WTC11 (cell line): ENCODE data around the gene MBD3. TPM values are rescaled to one million over a fixed set of nuclear protein-coding genes. Genes with fewer than 3 reads are reported as not detected.
A peak's percentile ranks its signal among the peaks of the same experiment; 100 is the strongest.
"Not testable (repeated sequence)": the region's sequence is repeated elsewhere in the genome, so short reads cannot be mapped to it uniquely, and the experiment has no call there.

Experiments
- ATAC-seq: fragments of 200-7000 bp; cut with Tn5 transposase; 2 replicates; pipeline ENCODE4 v1.10.0; 2021; ENCODE audit warnings: mild to moderate bottlenecking, moderate library complexity
- Bru-seq: library from RNA; stranded (reverse); fragments of 400-500 nt; gene quantifications from one replicate; lab custom pipeline; 2021; lab: Mats Ljungman, UMichigan
- CTCF ChIA-PET: fragments of 300-600 bp; sonication (Branson Sonifier 250); formaldehyde crosslinking; loops from one replicate; lab custom pipeline; 2021; ENCODE audit warnings: antibody characterized with exemption; lab: Charles Lee
- POLR2A ChIA-PET: fragments of 350-600 bp; sonication (Branson Sonifier 250); formaldehyde crosslinking; loops from one replicate; lab custom pipeline; 2021; ENCODE audit warnings: antibody characterized with exemption; lab: Charles Lee
- DNase-seq: peaks from one replicate; pipeline ENCODE4 v3.0.0; 2021; ENCODE audit warnings: low spot score
- H3K27ac Mint-ChIP-seq: 2 replicates; pipeline ENCODE4 v1.8.0; 2021; ENCODE audit warnings: mixed read lengths
- H3K27me3 Mint-ChIP-seq: 2 replicates; pipeline ENCODE4 v1.8.0; 2021; ENCODE audit warnings: low read depth, mild to moderate bottlenecking, moderate library complexity, mixed read lengths
- H3K36me3 Mint-ChIP-seq: 2 replicates; pipeline ENCODE4 v1.8.0; 2021; ENCODE audit warnings: mixed read lengths
- H3K4me1 Mint-ChIP-seq: 2 replicates; pipeline ENCODE4 v1.8.0; 2022; ENCODE audit warnings: mixed read lengths
- H3K4me3 Mint-ChIP-seq: 2 replicates; pipeline ENCODE4 v1.8.0; 2021; ENCODE audit warnings: mild to moderate bottlenecking, moderate library complexity, mixed read lengths
- H3K9me3 Mint-ChIP-seq: 2 replicates; pipeline ENCODE4 v1.8.0; 2021; ENCODE audit warnings: mixed read lengths
- ELF4 ChIP-seq: sonication (generic); formaldehyde crosslinking; IDR thresholded peaks from 2 replicates; pipeline ENCODE4 v1.8.1; 2022; ENCODE audit warnings: low read depth, mild to moderate bottlenecking, moderate library complexity, missing genetic modification reagents
- ERG ChIP-seq: fragments of 250-450 bp; sonication (Bioruptor Pico); IDR thresholded peaks from 2 replicates; pipeline ENCODE4 v1.8.0; 2021; ENCODE audit warnings: mild to moderate bottlenecking
- GABPB1 ChIP-seq: sonication (generic); formaldehyde crosslinking; IDR thresholded peaks from 2 replicates; pipeline ENCODE4 v1.8.1; 2023; ENCODE audit warnings: mild to moderate bottlenecking, missing genetic modification reagents
- HMGA2 ChIP-seq: fragments of 250-450 bp; sonication (Bioruptor Pico); IDR thresholded peaks from 2 replicates; pipeline ENCODE4 v1.4.0; 2021; ENCODE audit warnings: mild to moderate bottlenecking, moderate library complexity
- NFATC4 ChIP-seq: fragments of 250-450 bp; sonication (Bioruptor Pico); IDR thresholded peaks from 2 replicates; pipeline ENCODE4 v1.9.0; 2021; ENCODE audit warnings: mild to moderate bottlenecking
- NFYB ChIP-seq: sonication (generic); formaldehyde crosslinking; conservative IDR thresholded peaks from 2 replicates; pipeline ENCODE4 v1.8.0; 2022; ENCODE audit warnings: low read depth, missing genetic modification reagents
- PRDM15 ChIP-seq: sonication (generic); formaldehyde crosslinking; IDR thresholded peaks from 2 replicates; pipeline ENCODE4 v1.8.0; 2022; ENCODE audit warnings: missing genetic modification reagents
- RORB ChIP-seq: fragments of 250-450 bp; sonication (Bioruptor Pico); IDR thresholded peaks from 2 replicates; pipeline ENCODE4 v1.9.0; 2021; ENCODE audit warnings: mild to moderate bottlenecking
- SP1 ChIP-seq: sonication (generic); formaldehyde crosslinking; conservative IDR thresholded peaks from 2 replicates; pipeline ENCODE4 v1.8.1; 2022; ENCODE audit warnings: missing genetic modification reagents
- TCF7 ChIP-seq: sonication (generic); formaldehyde crosslinking; IDR thresholded peaks from 2 replicates; pipeline ENCODE4 v1.8.0; 2022; ENCODE audit warnings: mild to moderate bottlenecking, low read depth, missing genetic modification reagents, moderate library complexity
- ZNF317 ChIP-seq: sonication (generic); formaldehyde crosslinking; IDR thresholded peaks from 2 replicates; pipeline ENCODE4 v1.8.1; 2023; ENCODE audit warnings: low read depth, mild to moderate bottlenecking, moderate library complexity, missing genetic modification reagents, borderline replicate concordance
- ZNF671 ChIP-seq: fragments of 250-450 bp; sonication (Bioruptor Pico); IDR thresholded peaks from 2 replicates; pipeline ENCODE4 v1.8.0; 2021; ENCODE audit warnings: mild to moderate bottlenecking
- long read RNA-seq, 3 experiments: library from RNA in 1 of 3; library from capped mRNA in 1 of 3; library from polyadenylated mRNA in 1 of 3; unstranded in 2 of 3; stranded (forward) in 1 of 3; transcript quantifications; one replicate each; pipeline ENCODE4 v2.0.0, GENCODE V29; 2021
- total RNA-seq: library from RNA; stranded (reverse); gene quantifications from 3 replicates; pipeline ENCODE4 v1.2.3, GENCODE V29; 2021
- TF ChIP-seq, protein P1 (sequence below): sonication (generic); formaldehyde crosslinking; IDR thresholded peaks from 2 replicates; pipeline ENCODE4 v1.8.1; 2022; ENCODE audit warnings: mild to moderate bottlenecking, missing genetic modification reagents, moderate library complexity, borderline replicate concordance
- TF ChIP-seq, protein P2 (sequence below): fragments of 250-450 bp; sonication (Bioruptor Pico); conservative IDR thresholded peaks from 2 replicates; pipeline ENCODE4 v1.9.0; 2021; ENCODE audit warnings: mild to moderate bottlenecking
- TF ChIP-seq, protein P3 (sequence below): sonication (generic); formaldehyde crosslinking; IDR thresholded peaks from 2 replicates; pipeline ENCODE4 v1.8.1; 2022; ENCODE audit warnings: low read depth, mild to moderate bottlenecking, moderate library complexity, missing genetic modification reagents, borderline replicate concordance

The MBD3 gene
- total RNA-seq (90.2 to 94.8 TPM (median 93.2 TPM) in 3 replicates), Bru-seq, nascent RNA (percentile 52 among the genes with signal in this experiment)
- long read RNA-seq, experiment 1, full-length matches to known transcripts = 387 of 482 reads
- long read RNA-seq, experiment 1, partial matches to known transcripts = 61 of 482 reads
- long read RNA-seq, experiment 1, other reads (novel, unspliced or antisense) = 34 of 482 reads
- long read RNA-seq, experiment 2, full-length matches to known transcripts = 35 of 145 reads
- long read RNA-seq, experiment 2, partial matches to known transcripts = 66 of 145 reads
- long read RNA-seq, experiment 2, other reads (novel, unspliced or antisense) = 44 of 145 reads
- long read RNA-seq, experiment 3, partial matches to known transcripts = 0 of 4 reads
- long read RNA-seq, experiment 3, other reads (novel, unspliced or antisense) = 4 of 4 reads

GRCh38 chr19:1592755-1593500, at the start of gene MBD3:
TSS of gene MBD3 (minus strand) at chr19:1592865. CDS start at chr19:1592631, 234 bp downstream.
- Mint-ChIP-seq H3K4me1 (peaks cover 10% of the 10 kb centered on the region), H3K36me3 (peaks cover 14% of the 10 kb centered on the region), H3K4me3 (peak within 1 kb of the TSS; percentile 85), H3K27ac (peak within 1 kb of the TSS; percentile 93), H3K9me3 (no peaks in the 10 kb centered on the region), H3K27me3 (no peaks in the 10 kb centered on the region)
- ChIA-PET POLR2A (interaction anchor here (0.6 to 1.8 kb wide), 4 partner anchors 13 to 565 kb away, joined by 3 to 7 read pairs (median 5); partner anchors contain the start of gene UQCR11), CTCF (interaction anchor here (0.5 to 2.7 kb wide), 10 partner anchors 9 to 234 kb away, joined by 3 to 20 read pairs (median 5); partner anchors contain the start of genes TCF3 and UQCR11)
- ATAC-seq (peak; percentile 88), DNase-seq (peak; percentile 90)
- TF ChIP-seq GABPB1 (CRISPR knock-in tag) (no peak), RORB (CRISPR knock-in tag) (no peak), ZNF671 (CRISPR knock-in tag) (no peak), ZNF317 (CRISPR knock-in tag) (no peak), SP1 (CRISPR knock-in tag) (0 out of 2 replicates have a peak, but pooled peaks have one; percentile 71), ELF4 (CRISPR knock-in tag) (no peak), NFATC4 (CRISPR knock-in tag) (no peak), ERG (peak; percentile 62; the same call in 1 of the 2 replicates), TCF7 (CRISPR knock-in tag) (no peak), HMGA2 (CRISPR knock-in tag) (no peak), PRDM15 (CRISPR knock-in tag) (no peak), NFYB (peak; percentile 65)
- TF ChIP-seq, protein P1, sequence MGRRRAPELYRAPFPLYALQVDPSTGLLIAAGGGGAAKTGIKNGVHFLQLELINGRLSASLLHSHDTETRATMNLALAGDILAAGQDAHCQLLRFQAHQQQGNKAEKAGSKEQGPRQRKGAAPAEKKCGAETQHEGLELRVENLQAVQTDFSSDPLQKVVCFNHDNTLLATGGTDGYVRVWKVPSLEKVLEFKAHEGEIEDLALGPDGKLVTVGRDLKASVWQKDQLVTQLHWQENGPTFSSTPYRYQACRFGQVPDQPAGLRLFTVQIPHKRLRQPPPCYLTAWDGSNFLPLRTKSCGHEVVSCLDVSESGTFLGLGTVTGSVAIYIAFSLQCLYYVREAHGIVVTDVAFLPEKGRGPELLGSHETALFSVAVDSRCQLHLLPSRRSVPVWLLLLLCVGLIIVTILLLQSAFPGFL (CRISPR knock-in tag) = no peak
- TF ChIP-seq, protein P2, sequence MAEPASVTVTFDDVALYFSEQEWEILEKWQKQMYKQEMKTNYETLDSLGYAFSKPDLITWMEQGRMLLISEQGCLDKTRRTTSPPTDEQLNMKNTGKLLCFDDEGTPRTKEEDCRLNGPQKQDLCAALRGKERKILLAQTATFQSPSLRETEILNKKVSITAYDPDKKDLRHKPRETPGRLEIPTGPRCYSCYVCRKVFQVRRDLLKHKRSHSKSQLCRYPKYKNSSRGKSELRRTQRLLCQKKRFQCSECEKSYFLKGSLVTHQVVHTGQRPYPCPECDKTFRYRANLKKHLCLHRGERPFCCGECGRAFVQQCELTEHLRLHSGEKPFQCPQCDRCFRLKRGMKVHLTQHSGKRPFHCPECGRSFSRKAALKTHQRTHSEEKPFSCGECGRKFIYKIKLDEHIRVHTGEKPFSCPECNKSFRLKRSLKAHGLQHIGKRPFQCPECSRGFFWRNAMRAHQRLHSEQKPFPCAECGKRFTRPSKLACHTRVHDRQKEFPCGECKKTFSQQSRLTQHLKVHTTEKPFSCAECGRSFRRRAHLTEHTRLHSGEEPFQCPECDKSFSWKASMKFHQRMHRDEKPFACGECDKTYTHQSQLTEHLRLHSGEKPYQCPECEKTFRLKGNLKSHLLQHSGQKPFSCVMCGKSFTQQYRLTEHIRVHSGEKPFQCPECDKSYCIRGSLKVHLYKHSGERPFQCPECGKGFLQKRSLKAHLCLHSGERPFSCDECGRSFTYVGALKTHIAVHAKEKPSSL (CRISPR knock-in tag) = no peak
- TF ChIP-seq, protein P3, sequence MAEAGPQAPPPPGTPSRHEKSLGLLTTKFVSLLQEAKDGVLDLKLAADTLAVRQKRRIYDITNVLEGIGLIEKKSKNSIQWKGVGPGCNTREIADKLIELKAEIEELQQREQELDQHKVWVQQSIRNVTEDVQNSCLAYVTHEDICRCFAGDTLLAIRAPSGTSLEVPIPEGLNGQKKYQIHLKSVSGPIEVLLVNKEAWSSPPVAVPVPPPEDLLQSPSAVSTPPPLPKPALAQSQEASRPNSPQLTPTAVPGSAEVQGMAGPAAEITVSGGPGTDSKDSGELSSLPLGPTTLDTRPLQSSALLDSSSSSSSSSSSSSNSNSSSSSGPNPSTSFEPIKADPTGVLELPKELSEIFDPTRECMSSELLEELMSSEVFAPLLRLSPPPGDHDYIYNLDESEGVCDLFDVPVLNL = no peak

- not testable (repeated sequence) for H3K27ac Mint-ChIP-seq
- CTCF ChIA-PET = interaction anchor here (0.5 to 1.5 kb wide), 3 partner anchors 127 to 185 kb away, joined by 3 to 5 read pairs (median 4); no protein-coding TSS in a partner anchor
Observed at GRCh38 chr19:1640893-1641448, 48.3 kb upstream of the MBD3 start.

More at GRCh38 chr19:1640893-1641448, 48.3 kb upstream of the MBD3 start:
- H3K4me3 Mint-ChIP-seq, ATAC-seq, DNase-seq, H3K27me3 Mint-ChIP-seq, POLR2A ChIA-PET, H3K9me3 Mint-ChIP-seq, H3K4me1 Mint-ChIP-seq: not testable (repeated sequence)
- peaks cover 58% of the 10 kb centered on the region for H3K36me3 Mint-ChIP-seq
